ENCODE measurements around the gene GPX3.

- TF ChIP-seq POLR2A (IDR thresholded peaks at IDR 0.05; ENCODE audit: low read depth, low read length) (no peak), POLR2AphosphoS5 (IDR thresholded peaks at IDR 0.05; ENCODE audit: low read depth, low read length) (no peak)
Measured at GRCh38 chr5:151030379-151030778, 10.0 kb downstream of the GPX3 start.
